ENCODE measurements around the gene TSEN15. TPM values are rescaled to one million over a fixed set of nuclear protein-coding genes. Genes with fewer than 3 reads are reported as not detected.
A peak's percentile ranks its signal among the peaks of the same experiment; 100 is the strongest.

TSEN15 gene
- 40.1 and 121 TPM in 2 replicates for total RNA-seq (2011; cell fraction: chromatin; rRNA removed; ENCODE audit: low replicate concordance)
- total RNA-seq (2011; cell fraction: nucleolus; rRNA removed): 27.5 and 40.1 TPM in 2 replicates
- total RNA-seq (2011; cell fraction: nucleoplasm; rRNA removed): 71.9 and 122 TPM in 2 replicates
- 82.8 and 83.9 TPM in 2 replicates for total RNA-seq (2014; rRNA removed)
- total RNA-seq (2014; rRNA removed; fragmentation: Illumina TruSeq; extraction: Trizol): 121 and 146 TPM in 2 replicates
- 83.2 and 92.8 TPM in 2 replicates for total RNA-seq (2015; rRNA removed; fragmentation: Illumina TruSeq; extraction: Trizol)
- total RNA-seq (2021): 81.9 and 86.4 TPM in 2 replicates
- polyA plus RNA-seq (2011; rRNA removed): 97.1 and 108 TPM in 2 replicates
- 28.9 and 65.9 TPM in 2 replicates for polyA plus RNA-seq (2011; cell fraction: cytosol; rRNA removed)
- 65.9 and 104 TPM in 2 replicates for polyA plus RNA-seq (2011; cell fraction: nucleus; rRNA removed)
- 56.9 and 143 TPM in 2 replicates for polyA plus RNA-seq (2012)
- polyA plus RNA-seq (2014; fragmentation: Illumina TruSeq; extraction: Trizol): 106 and 118 TPM in 2 replicates
- 10 to 100 TPM; 25.6 to 36.1 TPM for polyA plus RNA-seq (2014; fragmentation: Nextera tagmentation; extraction: Ambion mirVana)
- polyA plus RNA-seq (2014; rRNA removed): 91.3 and 104 TPM in 2 replicates
- 87.9 and 108 TPM in 2 replicates for polyA minus RNA-seq (2011; rRNA and poly(A)+ RNA removed)
- polyA minus RNA-seq (2011; cell fraction: cytosol; rRNA and poly(A)+ RNA removed): 43.4 and 50.1 TPM in 2 replicates
- polyA minus RNA-seq (2011; cell fraction: nucleus; rRNA and poly(A)+ RNA removed): 69.7 and 127 TPM in 2 replicates
- percentile 93 among the genes with signal in this experiment for Bru-seq, nascent RNA
- BruChase-seq, experiment 1, labeled RNA remaining after a 2-hour chase: percentile 98 among the genes with signal in this experiment
- percentile 93 among the genes with signal in this experiment for BruChase-seq, experiment 2, labeled RNA remaining after a 6-hour chase
- long read RNA-seq, experiment 1, transcript TSEN15-203 (4 exons, 1,844 nt): minor isoform, 82 of 342 reads
- long read RNA-seq, experiment 1, transcript TSEN15-201 (5 exons, 1,967 nt): minor isoform, 11 of 342 reads
- long read RNA-seq, experiment 1, transcript TSEN15-216 (5 exons, 1,986 nt): major isoform, 197 of 342 reads
- long read RNA-seq, experiment 1, transcript TSEN15-207 (5 exons, 1,834 nt): minor isoform, 13 of 342 reads
- long read RNA-seq, experiment 1, partial matches to known transcripts: 9 of 342 reads
- long read RNA-seq, experiment 1, other reads (novel, unspliced or antisense): 12 of 342 reads
- long read RNA-seq, experiment 2, transcript TSEN15-216 (5 exons, 1,986 nt): major isoform, 21 of 108 reads
- long read RNA-seq, experiment 2, transcript TSEN15-203 (4 exons, 1,844 nt): minor isoform, 13 of 108 reads
- long read RNA-seq, experiment 2, transcript TSEN15-208 (4 exons, 2,219 nt): minor isoform, 13 of 108 reads
- long read RNA-seq, experiment 2, partial matches to known transcripts: 56 of 108 reads
- long read RNA-seq, experiment 2, other reads (novel, unspliced or antisense): 0 of 108 reads
- long read RNA-seq, experiment 3, transcript TSEN15-203 (4 exons, 1,844 nt): minor isoform, 33 of 134 reads
- long read RNA-seq, experiment 3, transcript TSEN15-208 (4 exons, 2,219 nt): minor isoform, 7 of 134 reads
- long read RNA-seq, experiment 3, transcript TSEN15-216 (5 exons, 1,986 nt): major isoform, 70 of 134 reads
- long read RNA-seq, experiment 3, transcript TSEN15-207 (5 exons, 1,834 nt): minor isoform, 10 of 134 reads
- long read RNA-seq, experiment 3, partial matches to known transcripts: 2 of 134 reads
- long read RNA-seq, experiment 3, other reads (novel, unspliced or antisense): 4 of 134 reads

DNA sequence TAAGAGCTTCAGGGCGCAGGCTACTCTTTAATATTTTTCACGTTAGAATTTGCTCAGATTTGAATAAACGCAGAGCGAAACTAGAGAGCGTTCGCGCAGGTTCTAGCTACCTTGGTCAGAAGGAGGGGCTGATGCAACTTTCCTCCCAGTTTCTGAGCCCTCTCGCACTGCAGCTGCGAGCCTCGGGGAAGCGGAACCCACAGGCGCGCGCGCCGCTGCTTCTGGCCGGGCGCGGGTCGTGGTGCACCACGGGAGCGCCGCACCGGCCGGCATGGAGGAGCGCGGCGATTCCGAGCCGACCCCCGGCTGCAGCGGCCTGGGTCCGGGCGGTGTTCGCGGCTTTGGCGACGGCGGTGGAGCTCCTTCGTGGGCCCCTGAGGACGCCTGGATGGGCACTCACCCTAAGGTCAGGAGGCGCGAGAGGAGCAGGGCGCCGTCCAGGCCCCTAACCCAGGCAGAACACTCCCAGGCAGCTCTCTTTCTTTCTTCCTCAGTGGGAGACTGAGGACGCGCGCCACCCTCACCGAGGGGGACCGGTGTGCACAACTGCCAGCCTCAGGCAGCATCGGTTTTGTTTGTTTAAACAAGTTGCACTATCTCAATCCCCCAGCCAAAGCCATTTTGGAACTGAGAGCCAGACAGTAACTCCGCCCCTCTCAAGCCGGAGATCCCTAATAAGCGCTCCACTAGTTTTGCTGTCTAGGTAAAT, at the start of gene TSEN15:
TSS of gene TSEN15 (plus strand) at position 246 of the 709 bp plus-strand sequence. CDS start at position 272, 26 bp downstream.
- peak; percentile 83 for FAIRE-seq
- peak; percentile 94 for ATAC-seq
- H3K4me1 ChIP-seq (replicated peaks in 1 of 2; ENCODE audit: control insufficient read depth in 2 of 2, insufficient read depth in 2 of 2, low read length in 2 of 2): peaks cover 0 to 21% of the 10 kb centered on the region in 2 experiments; a peak in 4 of 5 replicates
- peaks cover 56% of the 10 kb centered on the region for H3K79me2 ChIP-seq (ENCODE audit: control insufficient read depth, insufficient read depth, low read length)
- CTCF ChIA-PET (ENCODE audit: low intra/inter-chr PET ratio): interaction anchor here (0.6 kb wide), 1 partner anchor 662 kb away, joined by 5 read pairs; no protein-coding TSS in a partner anchor
- BruUV-seq (replicated peaks): no TSS peak
- peak within 1 kb of the TSS; percentile 95 to 99 for H3K9ac ChIP-seq (ENCODE audit: insufficient read depth in 1 of 2, low read depth in 2 of 2, low read length in 2 of 2)
- H2AFZ ChIP-seq (ENCODE audit: low read depth, low read length): peak within 1 kb of the TSS; percentile 95
- intact Hi-C loops (cut with micrococcal nuclease) (loop anchor here (1.0 to 10.0 kb wide), 4 partner anchors 16 to 417 kb away; partner anchors contain the start of gene ARPC5), in situ Hi-C loops (cut with MboI) (no loop called here)
- no peaks in the 10 kb centered on the region for H4K20me1 ChIP-seq (replicated peaks; ENCODE audit: control insufficient read depth, insufficient read depth, low read length)
- peak within 1 kb of the TSS; percentile 97 for H3K4me2 ChIP-seq (ENCODE audit: insufficient read depth, low read length)
- under 1% methylated on average over 52 of the region's 54 CpGs for WGBS (ENCODE audit: insufficient coverage, low coverage, missing lambda C conversion rate)
- H3K36me3 ChIP-seq (ENCODE audit: control insufficient read depth, insufficient read depth, low read length): peaks cover 32% of the 10 kb centered on the region
- peak; percentile 78 to 92 (median 84) for DNase-seq (ENCODE audit: extremely low read depth in 1 of 4, low spot score in 3 of 4)
- no peaks in the 10 kb centered on the region for H3K9me1 ChIP-seq (ENCODE audit: control insufficient read depth, insufficient read depth, low read length)
- H3K27ac ChIP-seq (ENCODE audit: extremely low read depth, low read depth, low read length): peak within 1 kb of the TSS; percentile 98
- POLR2A ChIA-PET: interaction anchor here (0.6 to 2.9 kb wide), 23 partner anchors 8 to 911 kb away, joined by 3 to 21 read pairs (median 5); partner anchors contain the start of gene COLGALT2
- H3K4me3 ChIP-seq: peak within 1 kb of the TSS; percentile 75
- no peaks in the 10 kb centered on the region for H3K27me3 ChIP-seq (ENCODE audit: control insufficient read depth in 2 of 2, insufficient read depth in 2 of 2, low read length in 2 of 2)
- peaks cover 4% of the 10 kb centered on the region; the same call in 1 of the 2 replicates for H3K9me3 ChIP-seq (replicated peaks; ENCODE audit: control insufficient read depth, insufficient read depth, low read depth, low read length)
- TF ChIP-seq ZBTB11 (CRISPR knock-in tag; IDR thresholded peaks at IDR 0.05): peak; percentile 95 to 99 (median 98)
- 0 out of 2 replicates have a peak, but pooled peaks have one; percentile 17 for TF ChIP-seq ZNF384 (IDR thresholded peaks at IDR 0.05; ENCODE audit: low read depth, low read length)
- TF ChIP-seq, protein P1, sequence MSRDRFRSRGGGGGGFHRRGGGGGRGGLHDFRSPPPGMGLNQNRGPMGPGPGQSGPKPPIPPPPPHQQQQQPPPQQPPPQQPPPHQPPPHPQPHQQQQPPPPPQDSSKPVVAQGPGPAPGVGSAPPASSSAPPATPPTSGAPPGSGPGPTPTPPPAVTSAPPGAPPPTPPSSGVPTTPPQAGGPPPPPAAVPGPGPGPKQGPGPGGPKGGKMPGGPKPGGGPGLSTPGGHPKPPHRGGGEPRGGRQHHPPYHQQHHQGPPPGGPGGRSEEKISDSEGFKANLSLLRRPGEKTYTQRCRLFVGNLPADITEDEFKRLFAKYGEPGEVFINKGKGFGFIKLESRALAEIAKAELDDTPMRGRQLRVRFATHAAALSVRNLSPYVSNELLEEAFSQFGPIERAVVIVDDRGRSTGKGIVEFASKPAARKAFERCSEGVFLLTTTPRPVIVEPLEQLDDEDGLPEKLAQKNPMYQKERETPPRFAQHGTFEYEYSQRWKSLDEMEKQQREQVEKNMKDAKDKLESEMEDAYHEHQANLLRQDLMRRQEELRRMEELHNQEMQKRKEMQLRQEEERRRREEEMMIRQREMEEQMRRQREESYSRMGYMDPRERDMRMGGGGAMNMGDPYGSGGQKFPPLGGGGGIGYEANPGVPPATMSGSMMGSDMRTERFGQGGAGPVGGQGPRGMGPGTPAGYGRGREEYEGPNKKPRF (IDR thresholded peaks at IDR 0.05; ENCODE audit: low read depth, low read length): no peak
- TF ChIP-seq TAF7 (tag; IDR thresholded peaks at IDR 0.05): peak; percentile 61; the same call in 1 of the 2 replicates
- TF ChIP-seq, protein P2, sequence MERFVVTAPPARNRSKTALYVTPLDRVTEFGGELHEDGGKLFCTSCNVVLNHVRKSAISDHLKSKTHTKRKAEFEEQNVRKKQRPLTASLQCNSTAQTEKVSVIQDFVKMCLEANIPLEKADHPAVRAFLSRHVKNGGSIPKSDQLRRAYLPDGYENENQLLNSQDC (CRISPR knock-in tag; IDR thresholded peaks at IDR 0.05): peak; percentile 44; the same call in 1 of the 2 replicates
- no peak for TF ChIP-seq BACH1 (tag; IDR thresholded peaks at IDR 0.05)

All from K562 (cell line).